Activated naive CD4-positive, alpha-beta T cell treated with anti-CD3 and anti-CD28 coated beads, Interleukin-2, amount 10 ng/mL, durations not matched to agents 7 days and 5 days (primary cell): ENCODE measurements around the gene MYO7A.

Experiments used
- CTCF ChIA-PET: fragments of 350-600 bp; sonication (Branson Sonifier 250); formaldehyde crosslinking; loops from one replicate; lab custom pipeline; 2021; ENCODE audit warnings: antibody characterized with exemption; lab: Charles Lee
- DNase-seq: peaks from one replicate; pipeline ENCODE4 v3.0.0-alpha.2; 2020
- H3K27ac Mint-ChIP-seq: one replicate; pipeline ENCODE4 v1.8.0; 2021; ENCODE audit warnings: mild to moderate bottlenecking, moderate library complexity, mixed read lengths
- H3K27me3 Mint-ChIP-seq: one replicate; pipeline ENCODE4 v1.8.0; 2021; ENCODE audit warnings: mild to moderate bottlenecking, mixed read lengths
- H3K36me3 Mint-ChIP-seq: one replicate; pipeline ENCODE4 v1.8.0; 2021; ENCODE audit warnings: mixed read lengths
- H3K4me1 Mint-ChIP-seq: one replicate; pipeline ENCODE4 v1.8.0; 2021; ENCODE audit warnings: mixed read lengths
- H3K4me3 Mint-ChIP-seq: one replicate; pipeline ENCODE4 v1.8.0; 2021; ENCODE audit warnings: mild to moderate bottlenecking, moderate library complexity, mixed read lengths
- H3K9me3 Mint-ChIP-seq: one replicate; pipeline ENCODE4 v1.8.0; 2021; ENCODE audit warnings: mixed read lengths

MYO7A gene

GRCh38 chr11:77191429-77191822, 63.4 kb downstream of the MYO7A start:
- no peak overlapping the region for H3K4me3 Mint-ChIP-seq
- CTCF ChIA-PET: interaction anchor here (1.4 kb wide), 1 partner anchor 9 kb away, joined by 5 read pairs; no protein-coding TSS in a partner anchor
- no peaks in the 10 kb centered on the region for H3K4me1 Mint-ChIP-seq
- H3K27ac Mint-ChIP-seq: no peak overlapping the region
- H3K9me3 Mint-ChIP-seq: no peaks in the 10 kb centered on the region
- no peaks in the 10 kb centered on the region for H3K27me3 Mint-ChIP-seq
- no peak for DNase-seq
- H3K36me3 Mint-ChIP-seq: no peaks in the 10 kb centered on the region

DNA sequence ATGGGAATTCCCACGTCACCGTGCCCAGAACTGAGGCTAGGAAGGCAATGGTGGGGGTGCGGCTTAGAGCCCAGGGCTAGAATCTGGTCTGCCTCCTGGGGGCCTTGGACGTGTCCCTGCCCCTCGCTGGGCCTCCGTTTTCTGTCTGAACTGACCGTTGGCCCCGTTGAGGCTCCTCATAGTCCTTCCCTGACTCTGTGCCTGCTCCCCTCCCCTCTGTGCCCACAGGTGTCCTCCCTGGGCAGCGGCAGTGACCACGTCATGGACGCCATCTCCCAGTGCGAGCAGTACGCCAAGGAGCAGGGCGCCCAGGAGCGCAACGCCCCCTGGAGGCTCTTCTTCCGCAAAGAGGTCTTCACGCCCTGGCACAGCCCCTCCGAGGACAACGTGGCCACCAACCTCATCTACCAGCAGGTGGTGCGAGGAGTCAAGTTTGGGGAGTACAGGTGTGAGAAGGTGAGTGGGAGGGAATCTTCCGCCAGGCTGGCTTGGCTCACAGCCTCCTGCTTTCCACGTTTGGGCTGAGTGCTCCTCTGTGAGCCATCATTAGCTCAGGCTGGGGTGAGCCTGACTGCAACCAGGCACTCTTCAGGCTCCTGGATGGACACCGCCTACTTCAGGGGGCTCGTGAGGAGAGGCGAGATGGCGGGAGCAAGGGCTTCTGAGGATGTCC, 63.9 kb downstream of the MYO7A start:
- CTCF ChIA-PET: interaction anchor here (1.4 kb wide), 1 partner anchor 9 kb away, joined by 5 read pairs; no protein-coding TSS in a partner anchor
- peak; percentile 72 for DNase-seq
- H3K4me1 Mint-ChIP-seq: no peaks in the 10 kb centered on the region
- H3K4me3 Mint-ChIP-seq: no peak overlapping the region
- H3K27me3 Mint-ChIP-seq: no peaks in the 10 kb centered on the region
- H3K36me3 Mint-ChIP-seq: no peaks in the 10 kb centered on the region
- no peak overlapping the region for H3K27ac Mint-ChIP-seq
- no peaks in the 10 kb centered on the region for H3K9me3 Mint-ChIP-seq

DNA sequence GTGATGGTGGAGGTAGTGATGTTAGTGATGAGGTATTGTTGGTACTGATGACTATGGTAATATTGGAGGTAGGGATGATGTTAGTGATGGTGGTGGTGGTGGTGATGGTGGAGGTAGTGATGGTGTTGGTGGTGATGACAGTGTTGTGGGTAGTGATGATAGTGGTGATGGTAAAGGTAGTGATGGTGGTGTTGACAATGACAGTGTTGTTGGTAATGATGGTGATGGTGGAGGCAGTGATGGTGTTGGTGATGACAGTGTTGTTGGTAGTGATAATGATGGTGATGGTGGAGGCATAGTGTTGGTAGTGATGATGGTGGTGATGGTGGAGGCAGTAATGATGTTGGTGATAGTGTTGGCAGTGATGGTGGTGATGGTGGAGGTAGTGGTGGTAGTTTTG, 65.1 kb downstream of the MYO7A start:
- Mint-ChIP-seq H3K9me3 (no peaks in the 10 kb centered on the region), H3K27me3 (no peaks in the 10 kb centered on the region), H3K4me1 (no peaks in the 10 kb centered on the region), H3K4me3 (no peak overlapping the region), H3K36me3 (no peaks in the 10 kb centered on the region), H3K27ac (no peak overlapping the region)
- no peak for DNase-seq
- CTCF ChIA-PET: interaction anchor here (1.5 to 4.8 kb wide), 2 partner anchors 146 to 354 kb away, joined by 5 to 34 read pairs; no protein-coding TSS in a partner anchor

- DNase-seq: no peak
- Mint-ChIP-seq H3K27me3 (no peaks in the 10 kb centered on the region), H3K4me3 (no peak overlapping the region), H3K9me3 (no peaks in the 10 kb centered on the region), H3K27ac (no peak overlapping the region), H3K4me1 (no peaks in the 10 kb centered on the region), H3K36me3 (no peaks in the 10 kb centered on the region)
- CTCF ChIA-PET: interaction anchor here (1.1 to 4.8 kb wide), 4 partner anchors 67 to 426 kb away, joined by 3 to 34 read pairs (median 4); no protein-coding TSS in a partner anchor
Measured at GRCh38 chr11:77193911-77194830, 66.1 kb downstream of the MYO7A start.

DNA sequence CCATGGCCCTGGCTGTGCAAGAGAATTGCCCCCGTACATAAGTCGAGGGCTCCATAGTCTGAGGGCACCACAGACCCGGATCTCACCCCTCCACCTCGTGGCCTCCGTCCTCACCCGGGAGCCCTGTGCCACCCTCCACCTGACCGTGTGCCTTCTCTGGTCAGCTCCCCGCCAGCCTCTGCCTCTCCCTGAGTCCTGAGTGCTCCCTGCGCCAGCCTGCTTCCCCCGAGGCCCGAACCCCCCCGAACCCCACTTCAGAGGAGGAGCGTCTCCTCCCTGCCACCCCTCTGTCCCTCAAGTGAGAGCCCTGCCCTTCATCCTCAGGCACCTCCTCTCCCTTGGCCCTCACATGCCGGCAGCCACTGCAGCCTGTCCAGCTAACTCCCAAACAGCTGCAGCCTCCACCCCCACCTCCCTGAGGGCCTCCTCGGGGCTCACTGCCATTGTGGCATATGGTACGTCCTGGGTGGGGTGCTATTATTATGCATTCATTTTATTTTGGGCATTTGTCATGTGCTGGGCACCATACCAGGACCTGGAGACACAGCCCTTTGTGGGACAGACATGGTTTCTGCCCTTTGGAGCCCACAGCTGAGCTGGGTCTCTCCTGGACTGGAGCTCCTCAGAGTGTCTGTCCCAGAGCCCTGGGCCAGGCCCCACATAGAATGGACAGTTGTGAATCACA, 67.2 kb downstream of the MYO7A start:
- Mint-ChIP-seq H3K4me3 (no peak overlapping the region), H3K27ac (no peak overlapping the region), H3K36me3 (no peaks in the 10 kb centered on the region), H3K9me3 (no peaks in the 10 kb centered on the region), H3K27me3 (no peaks in the 10 kb centered on the region), H3K4me1 (no peaks in the 10 kb centered on the region)
- no peak for DNase-seq
- CTCF ChIA-PET: interaction anchor here (0.7 to 4.8 kb wide), 7 partner anchors 9 to 424 kb away, joined by 3 to 34 read pairs (median 3); no protein-coding TSS in a partner anchor

- H3K4me1 Mint-ChIP-seq: no peaks in the 10 kb centered on the region
- no peak overlapping the region for H3K4me3 Mint-ChIP-seq
- H3K36me3 Mint-ChIP-seq: no peaks in the 10 kb centered on the region
- DNase-seq: peak; percentile 4
- CTCF ChIA-PET: interaction anchor here (1.4 to 4.8 kb wide), 3 partner anchors 9 to 422 kb away, joined by 8 to 34 read pairs (median 8); no protein-coding TSS in a partner anchor
- no peaks in the 10 kb centered on the region for H3K27me3 Mint-ChIP-seq
- no peaks in the 10 kb centered on the region for H3K9me3 Mint-ChIP-seq
- H3K27ac Mint-ChIP-seq: no peak overlapping the region
Measured at GRCh38 chr11:77196961-77197360, 68.9 kb downstream of the MYO7A start.

- Mint-ChIP-seq H3K27me3 (no peaks in the 10 kb centered on the region), H3K4me3 (no peak overlapping the region), H3K36me3 (no peaks in the 10 kb centered on the region), H3K4me1 (no peaks in the 10 kb centered on the region), H3K9me3 (no peaks in the 10 kb centered on the region), H3K27ac (no peak overlapping the region)
- CTCF ChIA-PET: interaction anchor here (1.3 to 4.8 kb wide), 3 partner anchors 10 to 350 kb away, joined by 5 to 34 read pairs (median 8); partner anchors contain the start of gene MYO7A
- peak; percentile 10 for DNase-seq
Measured at GRCh38 chr11:77197626-77198320, 69.7 kb downstream of the MYO7A start.

- Mint-ChIP-seq H3K4me3 (no peak overlapping the region), H3K27ac (no peak overlapping the region), H3K4me1 (no peaks in the 10 kb centered on the region), H3K27me3 (no peaks in the 10 kb centered on the region), H3K9me3 (no peaks in the 10 kb centered on the region), H3K36me3 (no peaks in the 10 kb centered on the region)
- CTCF ChIA-PET: interaction anchor here (0.7 to 1.3 kb wide), 4 partner anchors 9 to 350 kb away, joined by 3 to 5 read pairs (median 4); partner anchors contain the start of gene MYO7A
- peak; percentile 44 for DNase-seq
Measured at GRCh38 chr11:77198440-77198849, 70.4 kb downstream of the MYO7A start.

- H3K4me3 Mint-ChIP-seq: no peak overlapping the region
- H3K9me3 Mint-ChIP-seq: no peaks in the 10 kb centered on the region
- CTCF ChIA-PET: interaction anchor here (0.5 to 1.3 kb wide), 5 partner anchors 10 to 349 kb away, joined by 3 to 5 read pairs (median 4); partner anchors contain the start of gene MYO7A
- peak; percentile 8 for DNase-seq
- H3K36me3 Mint-ChIP-seq: no peaks in the 10 kb centered on the region
- H3K27ac Mint-ChIP-seq: no peak overlapping the region
- H3K4me1 Mint-ChIP-seq: no peaks in the 10 kb centered on the region
- H3K27me3 Mint-ChIP-seq: no peaks in the 10 kb centered on the region
Measured at GRCh38 chr11:77199137-77199745, 71.2 kb downstream of the MYO7A start.

DNA sequence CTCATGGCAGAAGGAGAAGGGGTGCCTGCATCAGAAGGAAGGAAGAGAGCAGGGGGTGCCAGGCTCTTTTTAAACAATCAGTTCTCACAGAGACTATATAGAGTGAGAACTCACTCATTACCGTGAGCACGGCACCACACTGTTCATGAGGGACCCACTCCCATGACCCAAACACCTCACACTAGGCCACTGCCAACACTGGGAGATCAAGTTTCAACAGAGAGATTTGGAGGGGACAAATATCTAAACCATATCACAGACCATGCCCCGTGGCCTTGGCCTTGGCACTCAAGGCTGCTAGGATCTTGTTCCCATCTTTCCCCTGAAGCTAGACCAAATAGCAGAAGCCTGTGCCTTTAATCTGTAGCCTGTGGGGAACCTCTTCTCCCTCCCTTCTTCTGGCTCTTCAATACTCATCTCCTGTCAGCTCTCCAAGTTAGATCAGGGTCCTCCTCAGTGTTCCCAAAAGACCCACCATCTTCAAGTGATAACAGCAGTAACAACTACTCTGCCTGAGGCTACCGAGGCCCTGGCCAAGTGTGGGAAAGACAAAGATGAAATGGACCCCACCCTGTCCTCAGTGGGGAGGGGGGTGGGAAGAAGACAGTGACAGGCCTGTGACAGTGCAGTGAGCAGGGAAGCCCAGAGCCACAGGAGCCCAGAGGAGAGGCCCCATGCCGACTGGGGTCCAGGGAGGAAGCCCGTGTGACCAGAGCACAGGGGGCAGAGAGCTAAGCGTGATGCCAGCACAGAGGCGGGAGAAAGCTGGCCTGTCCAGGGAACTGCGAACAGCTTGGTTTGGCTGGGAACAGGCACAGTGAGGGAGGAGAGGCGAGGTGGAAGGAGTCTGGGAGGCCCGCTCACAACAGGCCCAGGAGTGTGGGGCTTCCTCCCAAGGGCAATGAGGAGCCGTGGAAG, 72.6 kb downstream of the MYO7A start:
- Mint-ChIP-seq H3K4me3 (no peak overlapping the region), H3K4me1 (no peaks in the 10 kb centered on the region), H3K36me3 (no peaks in the 10 kb centered on the region), H3K9me3 (no peaks in the 10 kb centered on the region), H3K27ac (no peak overlapping the region), H3K27me3 (no peaks in the 10 kb centered on the region)
- DNase-seq: peak; percentile 3
- CTCF ChIA-PET: interaction anchor here (1.1 kb wide), 1 partner anchor 347 kb away, joined by 3 read pairs; no protein-coding TSS in a partner anchor

DNA sequence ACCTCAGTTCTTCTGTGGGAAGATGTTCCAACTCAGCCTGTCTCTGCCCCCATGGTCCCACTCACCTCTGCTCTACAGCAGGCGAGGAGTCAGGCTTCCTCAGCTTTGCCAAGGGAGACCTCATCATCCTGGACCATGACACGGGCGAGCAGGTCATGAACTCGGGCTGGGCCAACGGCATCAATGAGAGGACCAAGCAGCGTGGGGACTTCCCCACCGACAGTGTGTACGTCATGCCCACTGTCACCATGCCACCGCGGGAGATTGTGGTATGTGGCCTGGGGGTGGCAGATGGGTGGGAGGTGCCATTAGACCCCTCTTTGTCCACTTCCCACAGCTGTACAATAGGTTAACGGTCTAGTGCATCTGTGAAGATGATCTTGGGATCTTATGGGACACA, 73.3 kb downstream of the MYO7A start:
- H3K36me3 Mint-ChIP-seq: no peaks in the 10 kb centered on the region
- H3K4me1 Mint-ChIP-seq: no peaks in the 10 kb centered on the region
- H3K27me3 Mint-ChIP-seq: peaks cover 5% of the 10 kb centered on the region
- H3K9me3 Mint-ChIP-seq: no peaks in the 10 kb centered on the region
- peak; percentile 8 for DNase-seq
- no peak overlapping the region for H3K27ac Mint-ChIP-seq
- no peak overlapping the region for H3K4me3 Mint-ChIP-seq
- CTCF ChIA-PET: no interaction called here
